HCT116 (cell line): ENCODE data around the gene GK2. TPM values are rescaled to one million over a fixed set of nuclear protein-coding genes. Genes with fewer than 3 reads are reported as not detected.

Experiments
- ATAC-seq: fragments of 200-7000 bp; cut with Tn5 transposase; 2 replicates; pipeline ENCODE4 v1.9.1; 2020; ENCODE audit warnings: mild to moderate bottlenecking, moderate library complexity
- BruUV-seq: library from RNA; stranded (reverse); fragments of 400-500 nt; replicated peaks from 2 replicates; lab custom pipeline; 2021; lab: Mats Ljungman, UMichigan
- CTCF ChIA-PET: fragments of 300-600 bp; sonication (Branson Sonifier 250); formaldehyde crosslinking; loops from one replicate; lab custom pipeline; 2021; ENCODE audit warnings: antibody characterized with exemption; lab: Charles Lee
- POLR2A ChIA-PET: fragments of 300-600, 350-600 bp; sonication (Branson Sonifier 250); formaldehyde crosslinking; loops from one replicate; lab custom pipeline; 2021; ENCODE audit warnings: antibody characterized with exemption; lab: Charles Lee
- RAD21 ChIA-PET, 2 experiments: fragments of 300-600 bp; sonication (Branson Sonifier 250); formaldehyde crosslinking; loops; one replicate each; lab custom pipeline; 2023; ENCODE audit warnings: low total read pairs in 2 of 2; ENCODE audit not compliant: uncharacterized antibody in 2 of 2, unreplicated experiment in 2 of 2, low non-redundant PET in 1 of 2; lab: Charles Lee
- DNase-seq: peaks from one replicate; pipeline ENCODE4 v3.0.0-alpha.2; 2010; ENCODE audit warnings: low read depth, low spot score
- H2AFZ ChIP-seq: fragments of 200-600 bp; shearing (Covaris generic), sonication (generic); 2 replicates; pipeline ENCODE4 v1.6.1; 2017; ENCODE audit warnings: low read depth, mixed run types, mixed read lengths, antibody characterized with exemption, low read length; ENCODE audit not compliant: poor library complexity, severe bottlenecking
- H3K27ac ChIP-seq: 2 replicates; pipeline ENCODE4 v1.5.1; 2012; ENCODE audit warnings: low read depth, low read length
- H3K27me3 ChIP-seq: fragments of 200-600 bp; sonication (generic); 2 replicates; pipeline ENCODE4 v1.6.1; 2016; ENCODE audit warnings: mixed run types, low read length, mixed read lengths; ENCODE audit not compliant: insufficient read depth
- H3K36me3 ChIP-seq, 2 experiments: fragments of 200-500 bp in 1 of 2; fragments of 200-600 bp in 1 of 2; sonication (Bioruptor generic) in 1 of 2; sonication (generic) in 1 of 2; 2 replicates each; pipeline versions ENCODE4 v1.5.1 to v1.6.1; 2014 to 2016; ENCODE audit warnings: low read length in 2 of 2, inconsistent platforms in 1 of 2, mixed read lengths in 1 of 2, mixed run types in 1 of 2; ENCODE audit not compliant: insufficient read depth in 2 of 2, control insufficient read depth in 1 of 2
- H3K4me1 ChIP-seq, 2 experiments: fragments of 200-600 bp in 1 of 2; sonication (generic) in 1 of 2; 2 replicates each; pipeline versions ENCODE4 v1.5.1 to v1.6.1; 2012 to 2017; ENCODE audit warnings: low read length in 2 of 2, inconsistent platforms in 1 of 2, mild to moderate bottlenecking in 1 of 2, mixed read lengths in 1 of 2, mixed run types in 1 of 2, moderate library complexity in 1 of 2; ENCODE audit not compliant: insufficient read depth in 2 of 2, control insufficient read depth in 1 of 2
- H3K4me2 ChIP-seq: fragments of 200-600 bp; sonication (generic); 2 replicates; pipeline ENCODE4 v1.6.1; 2017; ENCODE audit warnings: mixed run types, low read length, mixed read lengths
- H3K4me3 ChIP-seq, 2 experiments: fragments of 200-600 bp in 1 of 2; sonication (generic) in 1 of 2; replicated peaks in 1 of 2; 2 replicates each; pipeline ENCODE4 v1.5.1; 2011 to 2016; ENCODE audit warnings: low read length in 2 of 2, control low read depth in 1 of 2, low read depth in 1 of 2, mild to moderate bottlenecking in 1 of 2, mixed read lengths in 1 of 2, mixed run types in 1 of 2
- H3K79me2 ChIP-seq: fragments of 200-600 bp; sonication (generic); 2 replicates; pipeline ENCODE4 v1.6.1; 2017; ENCODE audit warnings: mild to moderate bottlenecking, mixed run types, low read length, moderate library complexity, mixed read lengths; ENCODE audit not compliant: insufficient read depth
- H3K9ac ChIP-seq: fragments of 200-600 bp; sonication (generic); 2 replicates; pipeline ENCODE4 v1.6.1; 2016; ENCODE audit warnings: low read length, mixed read lengths
- H3K9me2 ChIP-seq: fragments of 200-600 bp; sonication (generic), shearing (Covaris generic); 2 replicates; pipeline ENCODE4 v1.6.1; 2017; ENCODE audit warnings: mixed run types, mild to moderate bottlenecking, moderate library complexity; ENCODE audit not compliant: insufficient read depth
- H3K9me3 ChIP-seq, 2 experiments: fragments of 200-500 bp in 1 of 2; fragments of 200-600 bp in 1 of 2; sonication (Bioruptor generic) in 1 of 2; sonication (generic) in 1 of 2; 2 replicates each; pipeline ENCODE4 v1.6.1; 2014 to 2017; ENCODE audit warnings: low read length in 2 of 2, mixed read lengths in 2 of 2, inconsistent platforms in 1 of 2, low read depth in 1 of 2, mild to moderate bottlenecking in 1 of 2, mixed run types in 1 of 2, moderate library complexity in 1 of 2; ENCODE audit not compliant: control insufficient read depth in 1 of 2, insufficient read depth in 1 of 2
- H4K20me1 ChIP-seq: fragments of 200-600 bp; sonication (generic), shearing (Covaris generic); 2 replicates; pipeline ENCODE4 v1.6.1; 2017; ENCODE audit warnings: mixed run types, mild to moderate bottlenecking, moderate library complexity; ENCODE audit not compliant: insufficient read depth
- ATF3 ChIP-seq: IDR thresholded peaks from 2 replicates; pipeline ENCODE4 v1.6.1; 2012
- CEBPB ChIP-seq: IDR thresholded peaks from 2 replicates; pipeline ENCODE4 v1.6.1; 2012; ENCODE audit warnings: low read depth
- CTCF ChIP-seq, 3 experiments: fragments of 200-600 bp in 1 of 3; sonication (generic) in 1 of 3; IDR thresholded peaks in 2 of 3; conservative IDR thresholded peaks in 1 of 3; 2 replicates each; pipeline ENCODE4 v1.5.1; 2012 to 2017; ENCODE audit warnings: low read depth in 2 of 3, low read length in 2 of 3, antibody characterized with exemption in 1 of 3, borderline replicate concordance in 1 of 3, control low read depth in 1 of 3, mild to moderate bottlenecking in 1 of 3, mixed read lengths in 1 of 3, mixed run types in 1 of 3, moderate library complexity in 1 of 3; ENCODE audit not compliant: insufficient read depth in 1 of 3
- EGR1 ChIP-seq: IDR thresholded peaks from 2 replicates; pipeline ENCODE4 v1.6.1; 2012; ENCODE audit warnings: low read depth
- ELF1 ChIP-seq: IDR thresholded peaks from 2 replicates; pipeline ENCODE4 v1.6.1; 2012; ENCODE audit warnings: low read depth, borderline replicate concordance
- EZH2 ChIP-seq: fragments of 200-600 bp; sonication (generic); IDR thresholded peaks from 2 replicates; pipeline ENCODE4 v1.6.1; 2017; ENCODE audit warnings: antibody characterized with exemption, mixed run types
- FOSL1 ChIP-seq: IDR thresholded peaks from 2 replicates; pipeline ENCODE4 v1.6.1; 2012; ENCODE audit warnings: low read depth
- JUND ChIP-seq: IDR thresholded peaks from 2 replicates; pipeline ENCODE4 v1.6.1; 2012
- POLR2AphosphoS5 ChIP-seq: IDR thresholded peaks from 2 replicates; pipeline ENCODE4 v1.6.1; 2011; ENCODE audit warnings: mild to moderate bottlenecking, low read depth, low read length, moderate library complexity
- SIN3A ChIP-seq: IDR thresholded peaks from 2 replicates; pipeline ENCODE4 v1.6.1; 2012; ENCODE audit warnings: low read depth
- SP1 ChIP-seq: IDR thresholded peaks from 2 replicates; pipeline ENCODE4 v1.6.1; 2012; ENCODE audit warnings: low read depth
- SRF ChIP-seq: IDR thresholded peaks from 2 replicates; pipeline ENCODE4 v1.6.1; 2012; ENCODE audit warnings: low read depth
- TCF7L2 ChIP-seq: IDR thresholded peaks from 2 replicates; pipeline ENCODE4 v1.7.0; 2011; ENCODE audit warnings: borderline replicate concordance, inconsistent platforms; ENCODE audit not compliant: insufficient read depth, insufficient read length; ENCODE audit errors: extremely low read depth
- YY1 ChIP-seq: IDR thresholded peaks from 2 replicates; pipeline ENCODE4 v1.6.1; 2011; ENCODE audit warnings: low read length, low read depth, moderate library complexity, mild to moderate bottlenecking; ENCODE audit not compliant: insufficient replicate concordance; ENCODE audit errors: extremely low read depth
- ZFX ChIP-seq: fragments of 450-650 bp; IDR thresholded peaks from 2 replicates; pipeline ENCODE4 v1.6.1; 2017
- ZNF274 ChIP-seq: fragments of 200-500 bp; sonication (Bioruptor generic); IDR thresholded peaks from 2 replicates; pipeline ENCODE4 v1.6.1; 2014; ENCODE audit warnings: mild to moderate bottlenecking, low read depth, low read length, inconsistent platforms
- intact Hi-C: fragments of 100-400 bp; cut with micrococcal nuclease; formaldehyde crosslinking; loops from 2 replicates; pipeline ENCODE4 v1.10.0; 2022
- total RNA-seq: library from RNA; stranded (reverse); gene quantifications from one replicate; pipeline ENCODE4 v1.2.1, GENCODE V29; 2021; ENCODE audit not compliant: unreplicated experiment
- TF ChIP-seq, protein P1 (sequence below): IDR thresholded peaks from 2 replicates; pipeline ENCODE4 v1.6.1; 2011; ENCODE audit warnings: mild to moderate bottlenecking, low read length, moderate library complexity; ENCODE audit not compliant: insufficient replicate concordance; ENCODE audit errors: extremely low read depth
- TF ChIP-seq, protein P2 (sequence below): IDR thresholded peaks from 2 replicates; pipeline ENCODE4 v1.6.1; 2012; ENCODE audit warnings: low read depth

GK2 gene
- total RNA-seq, 1 experiment from 2014 or later: not detected

- H3K4me3 ChIP-seq: no peak overlapping the region
- intact Hi-C loops: no loop called here
- H3K27ac ChIP-seq: no peak overlapping the region
- no peak for DNase-seq
- H2AFZ ChIP-seq: no peak overlapping the region
- no peak for ATAC-seq
- no peaks in the 10 kb centered on the region for H3K9me3 ChIP-seq
- ChIA-PET POLR2A (no interaction called here), RAD21 (no interaction called here), CTCF (interaction anchor here (0.7 kb wide), 1 partner anchor 27 kb away, joined by 3 read pairs; no protein-coding TSS in a partner anchor)
- no peaks in the 10 kb centered on the region for H4K20me1 ChIP-seq
- H3K27me3 ChIP-seq: no peaks in the 10 kb centered on the region; the same call in 1 of the 2 replicates
- no TSS peak for BruUV-seq
- no peaks in the 10 kb centered on the region for H3K79me2 ChIP-seq
- no peak for TF ChIP-seq ATF3
- TF ChIP-seq, protein P1, sequence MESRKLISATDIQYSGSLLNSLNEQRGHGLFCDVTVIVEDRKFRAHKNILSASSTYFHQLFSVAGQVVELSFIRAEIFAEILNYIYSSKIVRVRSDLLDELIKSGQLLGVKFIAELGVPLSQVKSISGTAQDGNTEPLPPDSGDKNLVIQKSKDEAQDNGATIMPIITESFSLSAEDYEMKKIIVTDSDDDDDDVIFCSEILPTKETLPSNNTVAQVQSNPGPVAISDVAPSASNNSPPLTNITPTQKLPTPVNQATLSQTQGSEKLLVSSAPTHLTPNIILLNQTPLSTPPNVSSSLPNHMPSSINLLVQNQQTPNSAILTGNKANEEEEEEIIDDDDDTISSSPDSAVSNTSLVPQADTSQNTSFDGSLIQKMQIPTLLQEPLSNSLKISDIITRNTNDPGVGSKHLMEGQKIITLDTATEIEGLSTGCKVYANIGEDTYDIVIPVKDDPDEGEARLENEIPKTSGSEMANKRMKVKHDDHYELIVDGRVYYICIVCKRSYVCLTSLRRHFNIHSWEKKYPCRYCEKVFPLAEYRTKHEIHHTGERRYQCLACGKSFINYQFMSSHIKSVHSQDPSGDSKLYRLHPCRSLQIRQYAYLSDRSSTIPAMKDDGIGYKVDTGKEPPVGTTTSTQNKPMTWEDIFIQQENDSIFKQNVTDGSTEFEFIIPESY: no peak
- TF ChIP-seq SP1: no peak
- TF ChIP-seq CEBPB: no peak
- no peak for TF ChIP-seq SIN3A
- no peak for TF ChIP-seq ELF1
- TF ChIP-seq EGR1: no peak
- TF ChIP-seq ZFX: no peak
- no peak for TF ChIP-seq FOSL1
- TF ChIP-seq, protein P2, sequence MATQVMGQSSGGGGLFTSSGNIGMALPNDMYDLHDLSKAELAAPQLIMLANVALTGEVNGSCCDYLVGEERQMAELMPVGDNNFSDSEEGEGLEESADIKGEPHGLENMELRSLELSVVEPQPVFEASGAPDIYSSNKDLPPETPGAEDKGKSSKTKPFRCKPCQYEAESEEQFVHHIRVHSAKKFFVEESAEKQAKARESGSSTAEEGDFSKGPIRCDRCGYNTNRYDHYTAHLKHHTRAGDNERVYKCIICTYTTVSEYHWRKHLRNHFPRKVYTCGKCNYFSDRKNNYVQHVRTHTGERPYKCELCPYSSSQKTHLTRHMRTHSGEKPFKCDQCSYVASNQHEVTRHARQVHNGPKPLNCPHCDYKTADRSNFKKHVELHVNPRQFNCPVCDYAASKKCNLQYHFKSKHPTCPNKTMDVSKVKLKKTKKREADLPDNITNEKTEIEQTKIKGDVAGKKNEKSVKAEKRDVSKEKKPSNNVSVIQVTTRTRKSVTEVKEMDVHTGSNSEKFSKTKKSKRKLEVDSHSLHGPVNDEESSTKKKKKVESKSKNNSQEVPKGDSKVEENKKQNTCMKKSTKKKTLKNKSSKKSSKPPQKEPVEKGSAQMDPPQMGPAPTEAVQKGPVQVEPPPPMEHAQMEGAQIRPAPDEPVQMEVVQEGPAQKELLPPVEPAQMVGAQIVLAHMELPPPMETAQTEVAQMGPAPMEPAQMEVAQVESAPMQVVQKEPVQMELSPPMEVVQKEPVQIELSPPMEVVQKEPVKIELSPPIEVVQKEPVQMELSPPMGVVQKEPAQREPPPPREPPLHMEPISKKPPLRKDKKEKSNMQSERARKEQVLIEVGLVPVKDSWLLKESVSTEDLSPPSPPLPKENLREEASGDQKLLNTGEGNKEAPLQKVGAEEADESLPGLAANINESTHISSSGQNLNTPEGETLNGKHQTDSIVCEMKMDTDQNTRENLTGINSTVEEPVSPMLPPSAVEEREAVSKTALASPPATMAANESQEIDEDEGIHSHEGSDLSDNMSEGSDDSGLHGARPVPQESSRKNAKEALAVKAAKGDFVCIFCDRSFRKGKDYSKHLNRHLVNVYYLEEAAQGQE: no peak
- no peak for TF ChIP-seq TCF7L2
- no peak for TF ChIP-seq JUND
- no peak for TF ChIP-seq CTCF (IDR thresholded peaks at IDR 0.05 in 2 of 3, conservative IDR thresholded peaks at IDR 0.05 in 1 of 3; ENCODE audit: borderline replicate concordance in 1 of 3, insufficient read depth in 1 of 3, low read depth in 2 of 3, low read length in 2 of 3)
- TF ChIP-seq POLR2AphosphoS5: no peak
- no peak for TF ChIP-seq ZNF274
- no peak for TF ChIP-seq SRF
- TF ChIP-seq EZH2: no peak
- TF ChIP-seq YY1: no peak
- no peak overlapping the region for H3K4me2 ChIP-seq
- H3K36me3 ChIP-seq: no peaks in the 10 kb centered on the region
- H3K9me2 ChIP-seq: no peaks in the 10 kb centered on the region
- no peak overlapping the region for H3K9ac ChIP-seq
- no peaks in the 10 kb centered on the region for H3K4me1 ChIP-seq
Measured at GRCh38 chr4:79364061-79364460, 44.0 kb downstream of the GK2 start.
